Lower leg skin (tissue), 4 donors: ENCODE measurements around the gene LRP4. TPM values are rescaled to one million over a fixed set of nuclear protein-coding genes. Genes with fewer than 3 reads are reported as not detected.

Experiments
- DNase-seq, 2 donors: peaks; one replicate each; pipeline ENCODE4 v3.0.0-alpha.2; 2019; ENCODE audit warnings: low spot score in 2 of 2
- H3K4me3 ChIP-seq: fragments of 200-600 bp; sonication (generic); 2 replicates; pipeline ENCODE4 v1.5.1; 2017; ENCODE audit warnings: mild to moderate bottlenecking, low read depth; ENCODE audit not compliant: poor library complexity, severe bottlenecking
- POLR2A ChIP-seq, 2 donors: fragments of 450-650 bp; IDR thresholded peaks; one replicate each; pipeline ENCODE4 v1.6.1; 2016 to 2017; ENCODE audit warnings: antibody characterized with exemption in 2 of 2, mild to moderate bottlenecking in 1 of 2, moderate library complexity in 1 of 2
- WGBS, 2 donors: methylation state at CpG; one replicate each; pipeline ENCODE4 v1.1.5; 2018; 5-methylcytosine and 5-hydroxymethylcytosine counted together
- intact Hi-C: fragments of 100-400 bp; cut with DNase I; formaldehyde crosslinking; loops from one replicate; pipeline ENCODE4 v1.15.0; 2023; ENCODE audit warnings: low total_unique reads
- total RNA-seq, 4 donors: library from RNA; depleted of rRNA; stranded (reverse); fragments of >200 nt; gene quantifications; one replicate each; pipeline ENCODE4 v1.1.0, GENCODE V29; 2016
- TF ChIP-seq, protein P1 (sequence below), 3 donors: fragments of 450-650 bp; IDR thresholded peaks; one replicate each; pipeline ENCODE4 v1.5.1; 2016; ENCODE audit warnings: antibody characterized with exemption in 3 of 3, mild to moderate bottlenecking in 3 of 3, moderate library complexity in 2 of 3

Gene LRP4
- total RNA-seq, 4 donors from 2014 or later, result 65.5 to 164 (median 111) TPM

DNA sequence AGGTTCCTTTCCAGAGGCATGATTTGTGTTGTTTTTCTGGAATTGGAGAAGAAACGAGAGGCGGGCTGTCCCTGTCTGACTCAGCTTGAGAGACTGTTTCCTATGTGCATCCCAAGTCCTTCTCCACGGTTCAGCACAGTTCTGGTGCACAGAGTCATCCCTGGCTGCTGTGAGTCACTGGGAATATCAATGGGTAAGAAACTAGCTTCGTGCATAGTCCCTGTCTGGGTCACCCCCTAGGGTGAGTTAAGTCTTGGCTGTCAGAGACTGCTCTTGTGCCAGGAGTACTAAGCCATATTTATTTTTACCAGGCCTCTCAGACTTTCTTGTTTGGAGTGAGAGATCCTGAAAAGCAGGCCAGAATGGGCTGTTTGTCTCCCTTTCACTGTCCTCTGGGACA lies 2.4 kb upstream of the LRP4 start:
- no peak overlapping the region for H3K4me3 ChIP-seq
- DNase-seq, result peak; percentile 78 to 89
- no peak for TF ChIP-seq POLR2A (IDR thresholded peaks at IDR 0.05)
- TF ChIP-seq, protein P1, sequence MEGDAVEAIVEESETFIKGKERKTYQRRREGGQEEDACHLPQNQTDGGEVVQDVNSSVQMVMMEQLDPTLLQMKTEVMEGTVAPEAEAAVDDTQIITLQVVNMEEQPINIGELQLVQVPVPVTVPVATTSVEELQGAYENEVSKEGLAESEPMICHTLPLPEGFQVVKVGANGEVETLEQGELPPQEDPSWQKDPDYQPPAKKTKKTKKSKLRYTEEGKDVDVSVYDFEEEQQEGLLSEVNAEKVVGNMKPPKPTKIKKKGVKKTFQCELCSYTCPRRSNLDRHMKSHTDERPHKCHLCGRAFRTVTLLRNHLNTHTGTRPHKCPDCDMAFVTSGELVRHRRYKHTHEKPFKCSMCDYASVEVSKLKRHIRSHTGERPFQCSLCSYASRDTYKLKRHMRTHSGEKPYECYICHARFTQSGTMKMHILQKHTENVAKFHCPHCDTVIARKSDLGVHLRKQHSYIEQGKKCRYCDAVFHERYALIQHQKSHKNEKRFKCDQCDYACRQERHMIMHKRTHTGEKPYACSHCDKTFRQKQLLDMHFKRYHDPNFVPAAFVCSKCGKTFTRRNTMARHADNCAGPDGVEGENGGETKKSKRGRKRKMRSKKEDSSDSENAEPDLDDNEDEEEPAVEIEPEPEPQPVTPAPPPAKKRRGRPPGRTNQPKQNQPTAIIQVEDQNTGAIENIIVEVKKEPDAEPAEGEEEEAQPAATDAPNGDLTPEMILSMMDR (IDR thresholded peaks at IDR 0.05), result no peak
- WGBS, 2 donors, result 17 to 18% methylated on average over 4 of the region's 4 CpGs
- intact Hi-C loops, result no loop called here

DNA sequence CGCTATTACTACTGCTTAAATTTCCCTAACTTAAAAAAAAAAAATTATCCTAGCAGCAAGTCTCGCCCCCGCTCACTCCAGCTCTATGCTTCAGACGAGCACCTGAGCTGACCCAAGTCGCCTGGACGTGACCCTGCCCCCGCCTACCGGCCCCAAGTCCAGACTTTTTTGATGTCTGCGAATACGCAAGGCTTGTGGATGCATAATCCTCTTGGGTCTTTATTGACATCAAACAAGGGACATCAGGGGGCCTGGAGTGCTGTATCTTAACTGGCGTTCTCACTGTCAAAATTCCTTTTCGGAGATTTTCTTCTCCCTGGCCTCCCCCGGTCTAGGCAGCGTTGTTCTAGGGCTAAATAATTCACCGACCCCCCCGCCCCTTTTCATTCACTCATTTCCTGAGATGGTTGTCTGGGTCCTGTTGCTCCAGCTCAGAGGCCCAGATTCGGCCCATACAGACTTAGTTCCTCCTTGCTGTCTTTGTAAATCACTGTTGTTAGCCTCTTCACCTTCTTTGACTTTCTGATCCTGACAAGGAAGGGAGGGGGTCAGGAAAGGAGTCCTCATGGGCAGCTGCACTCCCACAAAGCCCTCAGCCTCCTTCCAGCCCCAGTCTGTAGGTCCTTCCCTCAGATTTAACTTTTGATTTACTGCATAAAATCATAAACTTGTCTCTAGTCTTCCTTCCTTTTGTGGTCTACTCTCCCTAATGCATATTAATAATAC lies 601 bp upstream of the LRP4 start:
- DNase-seq, result peak in 1 of 2 donors; percentile 68
- 18 to 20% methylated on average over 17 of the region's 17 CpGs for WGBS, 2 donors
- H3K4me3 ChIP-seq, result no peak overlapping the region
- no peak for TF ChIP-seq POLR2A (IDR thresholded peaks at IDR 0.05)
- TF ChIP-seq, protein P1 (IDR thresholded peaks at IDR 0.05), result no peak
- intact Hi-C loops, result no loop called here

DNA sequence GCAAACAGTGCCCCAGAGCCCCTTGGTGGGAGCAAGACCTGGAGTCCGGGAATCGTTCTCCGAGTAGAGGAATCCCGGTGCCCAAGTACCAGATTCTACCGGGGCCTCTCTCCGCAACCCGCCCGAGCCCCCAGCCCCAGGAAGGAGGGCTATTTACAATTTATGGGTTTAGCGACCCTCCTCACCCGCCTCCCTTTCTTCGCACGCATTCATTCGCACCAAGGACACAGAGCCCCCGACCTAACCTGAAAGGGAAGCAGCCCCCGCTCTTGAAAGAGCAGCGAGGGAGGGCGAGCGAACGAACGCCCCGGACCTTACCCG lies 628 bp downstream of the LRP4 start:
- WGBS, 2 donors, result 0 to 1% methylated on average over 21 to 22 of the region's 22 CpGs
- intact Hi-C loops, result no loop called here
- DNase-seq, result no peak
- peak overlapping the region; percentile 66 for H3K4me3 ChIP-seq
- TF ChIP-seq, protein P1 (IDR thresholded peaks at IDR 0.05), result no peak
- no peak for TF ChIP-seq POLR2A (IDR thresholded peaks at IDR 0.05)

DNA sequence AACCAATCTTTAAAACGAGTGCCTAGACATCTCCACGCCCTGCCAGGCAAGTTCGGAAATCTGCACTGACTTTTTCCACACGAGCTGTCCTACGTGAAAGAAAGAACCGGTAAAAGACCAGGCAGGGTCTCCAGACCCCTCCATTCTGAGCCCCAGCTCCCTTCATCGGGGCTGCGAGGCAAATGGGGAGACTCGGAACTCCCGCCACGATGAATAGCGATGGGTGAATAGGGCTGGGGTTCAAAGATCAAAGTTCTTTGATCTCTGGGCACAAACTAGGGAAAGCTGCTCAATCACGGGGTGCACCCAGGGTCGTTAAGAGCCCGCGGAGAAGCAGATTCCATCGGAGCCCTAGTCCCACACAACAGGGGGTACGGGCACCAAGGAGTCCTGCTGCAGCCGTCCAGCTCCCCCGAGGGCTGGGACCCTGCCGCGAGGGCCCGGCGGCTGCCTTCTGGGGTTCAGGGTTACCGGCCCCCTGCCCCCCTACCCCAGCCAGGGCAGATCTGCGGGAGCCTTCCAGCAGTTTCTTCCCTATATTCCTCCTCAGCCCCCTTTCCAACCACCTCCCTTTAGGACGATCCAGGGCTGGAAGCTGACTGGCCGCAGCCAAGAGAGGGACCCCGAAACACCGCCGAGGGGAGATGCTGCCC lies 1.1 kb downstream of the LRP4 start:
- 0 to 1% methylated on average over 27 to 29 of the region's 31 CpGs for WGBS, 2 donors
- H3K4me3 ChIP-seq, result peak overlapping the region; percentile 66
- intact Hi-C loops, result no loop called here
- no peak for DNase-seq
- TF ChIP-seq POLR2A (IDR thresholded peaks at IDR 0.05), result no peak
- TF ChIP-seq, protein P1 (IDR thresholded peaks at IDR 0.05), result no peak

DNA sequence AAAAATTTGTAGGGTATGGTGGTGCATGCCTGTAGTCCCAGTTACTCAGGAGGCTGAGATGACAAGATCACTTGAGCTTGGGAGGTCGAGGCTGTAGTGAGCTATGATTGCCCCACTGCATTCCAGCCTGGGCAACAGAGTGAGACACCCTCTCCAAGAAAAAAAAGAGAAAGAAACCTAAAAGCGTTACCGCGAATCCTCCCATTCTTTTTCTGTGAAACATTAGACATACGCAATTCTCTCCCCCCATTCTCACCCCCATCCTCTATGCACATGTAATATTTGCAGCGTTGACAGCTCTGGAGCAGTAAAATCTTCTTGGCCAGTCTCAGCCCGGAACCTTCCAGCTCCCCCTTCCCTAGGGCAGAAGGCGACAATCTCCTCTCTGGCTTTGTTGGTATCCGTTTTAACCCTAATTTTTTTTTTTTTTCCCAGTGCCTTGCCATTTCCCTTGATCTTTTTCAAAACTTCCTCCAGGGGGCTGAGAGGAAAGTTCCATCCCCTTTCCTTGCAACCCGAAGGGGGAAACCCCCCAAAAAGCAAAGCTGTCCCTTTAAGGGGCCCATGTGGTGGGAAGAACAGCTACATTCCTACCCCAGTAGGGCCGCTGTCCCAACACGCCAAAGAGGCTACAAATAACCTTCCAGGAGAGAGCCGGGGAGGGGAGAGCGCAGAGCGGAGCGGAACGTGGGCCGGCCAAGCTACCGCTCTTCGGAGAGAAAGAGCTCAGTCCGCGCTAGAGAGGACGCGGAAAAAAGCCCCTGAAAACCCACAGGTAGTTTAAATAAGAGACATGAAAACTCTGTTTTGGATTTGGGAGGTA lies 1.9 kb downstream of the LRP4 start:
- DNase-seq, result peak in 1 of 2 donors; percentile 92
- H3K4me3 ChIP-seq, result peak overlapping the region; percentile 66
- 2 to 3% methylated on average over 24 of the region's 24 CpGs for WGBS, 2 donors
- intact Hi-C loops, result no loop called here
- TF ChIP-seq, protein P1 (IDR thresholded peaks at IDR 0.05), result no peak
- TF ChIP-seq POLR2A (IDR thresholded peaks at IDR 0.05), result no peak
